Osteoblast (primary cell): ENCODE results near the gene VWA1. TPM values are rescaled to one million over a fixed set of nuclear protein-coding genes. Genes with fewer than 3 reads are reported as not detected.

Experiments
- DNase-seq: peaks from one replicate; pipeline ENCODE4 v3.0.0; 2011; ENCODE audit warnings: low spot score, mixed read lengths; ENCODE audit not compliant: insufficient read length; ENCODE audit errors: missing footprints
- H2AFZ ChIP-seq: 2 replicates; pipeline ENCODE4 v1.6.0; 2011; ENCODE audit warnings: mild to moderate bottlenecking, low read length
- H3K27ac ChIP-seq: 2 replicates; pipeline ENCODE4 v1.5.1; 2011; ENCODE audit warnings: mild to moderate bottlenecking, low read depth, low read length, moderate library complexity
- H3K27me3 ChIP-seq: 2 replicates; pipeline ENCODE4 v1.6.0; 2012; ENCODE audit warnings: mild to moderate bottlenecking, control low read depth, inconsistent platforms, low read length, moderate library complexity; ENCODE audit not compliant: insufficient read depth
- H3K36me3 ChIP-seq: 2 replicates; pipeline ENCODE4 v1.5.1; 2011; ENCODE audit warnings: mild to moderate bottlenecking, low read length, control low read depth, moderate library complexity; ENCODE audit not compliant: insufficient read depth
- H3K4me1 ChIP-seq: 2 replicates; pipeline ENCODE4 v1.5.1; 2011; ENCODE audit warnings: mild to moderate bottlenecking, low read length, control low read depth, moderate library complexity; ENCODE audit not compliant: insufficient read depth
- H3K4me2 ChIP-seq: 2 replicates; pipeline ENCODE4 v1.6.0; 2011; ENCODE audit warnings: mild to moderate bottlenecking, low read length; ENCODE audit not compliant: insufficient read depth
- H3K4me3 ChIP-seq: fragments of 200-600 bp; sonication (generic); 3 replicates; pipeline ENCODE4 v1.5.1; 2012; ENCODE audit warnings: mild to moderate bottlenecking, low read length, inconsistent platforms; ENCODE audit not compliant: insufficient read depth
- H3K79me2 ChIP-seq: 2 replicates; pipeline ENCODE4 v1.6.0; 2012; ENCODE audit warnings: mild to moderate bottlenecking, low read length, control low read depth, inconsistent platforms; ENCODE audit not compliant: insufficient read depth
- H3K9me3 ChIP-seq: 2 replicates; pipeline ENCODE4 v1.5.1; 2011; ENCODE audit warnings: low read depth, low read length, control low read depth
- H4K20me1 ChIP-seq: 2 replicates; pipeline ENCODE4 v1.6.0; 2012; ENCODE audit warnings: mild to moderate bottlenecking, low read length, control low read depth; ENCODE audit not compliant: insufficient read depth
- CTCF ChIP-seq: IDR thresholded peaks from 2 replicates; pipeline ENCODE4 v1.5.1; 2011; ENCODE audit warnings: mild to moderate bottlenecking, low read depth, low read length, moderate library complexity; ENCODE audit errors: extremely low read depth
- total RNA-seq: library from RNA; depleted of rRNA; stranded (reverse); fragments of >200 nt; gene quantifications from 2 replicates; pipeline ENCODE4 v1.2.3, GENCODE V29; 2012

The VWA1 gene
- total RNA-seq, 1 donor, result 4.3 TPM

- no peak for TF ChIP-seq CTCF
- peaks cover 7% of the 10 kb centered on the region for H3K4me1 ChIP-seq
- DNase-seq, result peak; percentile 84
- no peak overlapping the region for H3K4me3 ChIP-seq
- no peaks in the 10 kb centered on the region for H4K20me1 ChIP-seq
- no peak overlapping the region for H3K27ac ChIP-seq
- H3K4me2 ChIP-seq, result peak overlapping the region; percentile 20
- no peaks in the 10 kb centered on the region for H3K36me3 ChIP-seq
- H3K9me3 ChIP-seq, result no peaks in the 10 kb centered on the region
- no peak overlapping the region for H2AFZ ChIP-seq
- no peaks in the 10 kb centered on the region for H3K27me3 ChIP-seq
- H3K79me2 ChIP-seq, result no peaks in the 10 kb centered on the region
These were observed 12.3 kb upstream of the VWA1 start for GRCh38 chr1:1423245-1423597.

- Histone ChIP-seq H3K4me3 (no peak overlapping the region), H3K4me2 (no peak overlapping the region), H4K20me1 (no peaks in the 10 kb centered on the region), H3K27ac (no peak overlapping the region), H3K27me3 (no peaks in the 10 kb centered on the region), H3K9me3 (no peaks in the 10 kb centered on the region), H3K36me3 (no peaks in the 10 kb centered on the region), H2AFZ (no peak overlapping the region), H3K4me1 (peaks cover 7% of the 10 kb centered on the region), H3K79me2 (no peaks in the 10 kb centered on the region)
- DNase-seq, result peak; percentile 41
- no peak for TF ChIP-seq CTCF
These were observed 10.8 kb upstream of the VWA1 start for GRCh38 chr1:1424707-1425106.

GRCh38 chr1:1425426-1425752, 10.1 kb upstream of the VWA1 start:
- DNase-seq, result no peak
- no peaks in the 10 kb centered on the region for H3K36me3 ChIP-seq
- H3K79me2 ChIP-seq, result no peaks in the 10 kb centered on the region
- no peak overlapping the region for H2AFZ ChIP-seq
- H3K4me3 ChIP-seq, result no peak overlapping the region
- H3K27me3 ChIP-seq, result no peaks in the 10 kb centered on the region
- peaks cover 13% of the 10 kb centered on the region for H3K4me1 ChIP-seq
- H3K27ac ChIP-seq, result no peak overlapping the region
- no peaks in the 10 kb centered on the region for H4K20me1 ChIP-seq
- no peaks in the 10 kb centered on the region for H3K9me3 ChIP-seq
- TF ChIP-seq CTCF, result no peak
- H3K4me2 ChIP-seq, result no peak overlapping the region

- H3K27ac ChIP-seq, result no peak overlapping the region
- H3K4me2 ChIP-seq, result no peak overlapping the region
- no peaks in the 10 kb centered on the region for H3K27me3 ChIP-seq
- no peaks in the 10 kb centered on the region for H3K79me2 ChIP-seq
- peak; percentile 79 for DNase-seq
- no peak for TF ChIP-seq CTCF
- peaks cover 16% of the 10 kb centered on the region for H3K4me1 ChIP-seq
- no peaks in the 10 kb centered on the region for H4K20me1 ChIP-seq
- no peak overlapping the region for H2AFZ ChIP-seq
- no peaks in the 10 kb centered on the region for H3K9me3 ChIP-seq
- H3K36me3 ChIP-seq, result no peaks in the 10 kb centered on the region
- H3K4me3 ChIP-seq, result no peak overlapping the region
These were observed 9.6 kb upstream of the VWA1 start for GRCh38 chr1:1425753-1426495.
